GM12801 (cell line): ENCODE data around the gene SH3RF3.

Source experiments
- TF ChIP-seq, protein P1 (sequence below): IDR thresholded peaks from one replicate; pipeline ENCODE4 v1.5.1; 2011; ENCODE audit warnings: control low read depth; ENCODE audit not compliant: insufficient read length; ENCODE audit errors: extremely low read depth

SH3RF3 gene

DNA sequence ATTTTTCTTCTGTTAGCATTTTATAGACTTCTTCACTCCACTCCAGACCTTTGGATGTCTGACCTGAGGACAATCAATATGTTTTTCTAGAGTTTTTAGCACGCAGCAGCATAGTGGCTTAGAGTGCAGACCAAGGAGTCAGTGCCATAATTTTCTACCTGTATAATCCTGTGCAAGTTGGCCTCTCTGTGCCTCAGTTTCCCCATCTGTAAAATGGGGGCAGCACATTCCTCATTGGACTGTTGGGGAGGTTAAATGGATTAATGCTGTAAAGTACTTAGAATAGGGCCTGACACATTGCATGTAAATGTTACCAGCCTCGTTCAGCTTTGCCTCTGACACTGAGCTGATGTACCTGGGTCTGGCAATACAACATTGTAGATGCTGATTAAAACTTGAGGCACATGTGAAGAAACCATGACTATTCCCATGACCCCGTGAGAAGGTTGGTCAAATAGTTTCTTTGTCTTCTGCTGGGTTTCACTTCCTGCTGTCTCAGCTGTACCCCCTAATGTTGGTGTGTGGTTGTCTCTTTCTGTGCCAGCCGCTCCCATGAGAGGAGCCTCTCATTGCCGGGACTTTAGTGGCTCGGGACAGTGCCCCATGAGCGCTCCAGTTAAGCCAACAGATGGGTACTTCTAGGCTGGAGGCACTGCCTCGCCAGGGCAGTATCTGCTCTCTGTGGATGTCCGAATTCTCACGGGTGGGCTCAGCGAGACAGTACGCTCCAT lies 125.3 kb downstream of the SH3RF3 start:
- TF ChIP-seq, protein P1, sequence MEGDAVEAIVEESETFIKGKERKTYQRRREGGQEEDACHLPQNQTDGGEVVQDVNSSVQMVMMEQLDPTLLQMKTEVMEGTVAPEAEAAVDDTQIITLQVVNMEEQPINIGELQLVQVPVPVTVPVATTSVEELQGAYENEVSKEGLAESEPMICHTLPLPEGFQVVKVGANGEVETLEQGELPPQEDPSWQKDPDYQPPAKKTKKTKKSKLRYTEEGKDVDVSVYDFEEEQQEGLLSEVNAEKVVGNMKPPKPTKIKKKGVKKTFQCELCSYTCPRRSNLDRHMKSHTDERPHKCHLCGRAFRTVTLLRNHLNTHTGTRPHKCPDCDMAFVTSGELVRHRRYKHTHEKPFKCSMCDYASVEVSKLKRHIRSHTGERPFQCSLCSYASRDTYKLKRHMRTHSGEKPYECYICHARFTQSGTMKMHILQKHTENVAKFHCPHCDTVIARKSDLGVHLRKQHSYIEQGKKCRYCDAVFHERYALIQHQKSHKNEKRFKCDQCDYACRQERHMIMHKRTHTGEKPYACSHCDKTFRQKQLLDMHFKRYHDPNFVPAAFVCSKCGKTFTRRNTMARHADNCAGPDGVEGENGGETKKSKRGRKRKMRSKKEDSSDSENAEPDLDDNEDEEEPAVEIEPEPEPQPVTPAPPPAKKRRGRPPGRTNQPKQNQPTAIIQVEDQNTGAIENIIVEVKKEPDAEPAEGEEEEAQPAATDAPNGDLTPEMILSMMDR, result no peak

- TF ChIP-seq, protein P1, result no peak
These were observed 126.6 kb downstream of the SH3RF3 start for GRCh38 chr2:109255654-109256053.

DNA sequence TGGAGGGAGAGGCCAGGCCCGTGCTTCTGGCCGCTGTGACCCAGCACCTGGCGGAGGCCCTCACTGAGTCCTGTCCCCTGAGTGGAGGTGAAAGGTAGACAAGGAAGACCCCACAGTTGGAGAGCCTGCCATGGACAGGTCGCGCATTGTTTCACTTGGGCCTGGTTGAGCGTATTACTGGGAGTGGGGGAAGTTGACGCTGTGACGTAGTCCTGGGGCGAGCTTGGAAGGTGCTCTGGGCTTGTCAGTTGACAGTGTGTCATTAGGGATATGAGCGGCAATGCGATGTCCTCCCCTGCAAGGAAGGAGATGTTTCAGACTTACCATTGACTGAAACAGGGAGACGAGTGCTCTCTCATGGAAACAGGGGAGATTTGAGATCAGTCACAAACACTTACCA lies 127.1 kb downstream of the SH3RF3 start:
- TF ChIP-seq, protein P1, result no peak

- TF ChIP-seq, protein P1, result no peak
These were observed 127.9 kb downstream of the SH3RF3 start for GRCh38 chr2:109256921-109257320.

GRCh38 chr2:109257653-109258052 lies 128.6 kb downstream of the SH3RF3 start:
- TF ChIP-seq, protein P1, result no peak

GRCh38 chr2:109258376-109258775 lies 129.4 kb downstream of the SH3RF3 start:
- TF ChIP-seq, protein P1, result no peak

GRCh38 chr2:109258905-109259540 lies 130.0 kb downstream of the SH3RF3 start:
- TF ChIP-seq, protein P1, result no peak
